IPS DF 19.7 (cell line): ENCODE measurements around the gene SUGCT.
"Not testable (repeated sequence)": the region's sequence is repeated elsewhere in the genome, so short reads cannot be mapped to it uniquely, and the experiment has no call there.

Source experiments
- DNase-seq: peaks from one replicate; pipeline ENCODE4 v3.0.0-alpha.2; 2013; ENCODE audit warnings: low read depth, low spot score

SUGCT gene

DNA sequence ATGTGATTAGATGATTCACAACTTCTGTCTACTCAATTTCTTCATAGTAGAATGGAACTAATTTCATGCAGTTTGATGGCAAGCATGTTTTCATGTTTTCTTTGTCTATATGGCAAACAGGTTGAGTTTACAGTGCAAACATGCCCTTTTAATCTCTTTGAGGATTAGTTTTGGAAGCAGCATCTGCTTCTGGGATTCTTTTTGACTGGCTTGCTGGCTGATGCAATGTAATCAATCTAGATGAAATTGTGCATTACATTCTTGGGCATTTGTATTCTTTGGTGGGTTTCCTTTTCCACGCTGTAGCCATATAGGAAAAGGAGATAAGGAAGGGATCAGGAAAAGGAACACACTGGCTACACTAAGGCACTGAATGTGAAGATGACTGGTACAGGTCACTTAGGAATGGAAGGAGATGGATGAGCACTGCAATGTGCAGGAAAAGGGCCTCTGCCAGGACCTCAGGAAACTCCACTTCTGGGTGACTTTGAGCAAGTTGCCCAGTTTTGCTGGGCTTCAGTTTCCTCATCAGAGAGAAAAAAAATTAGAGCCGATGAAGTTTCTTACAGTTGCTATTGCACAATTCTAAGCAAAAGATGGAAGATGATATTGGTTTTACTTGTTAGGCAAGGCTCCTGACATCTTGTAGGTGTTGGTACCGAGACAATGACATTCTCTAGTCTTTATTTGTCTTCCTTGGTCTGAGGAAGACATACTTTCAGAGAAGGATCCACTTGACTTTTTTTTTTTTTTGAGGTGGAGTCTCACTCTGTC lies 269.1 kb downstream of the SUGCT start:
- DNase-seq: no peak

DNA sequence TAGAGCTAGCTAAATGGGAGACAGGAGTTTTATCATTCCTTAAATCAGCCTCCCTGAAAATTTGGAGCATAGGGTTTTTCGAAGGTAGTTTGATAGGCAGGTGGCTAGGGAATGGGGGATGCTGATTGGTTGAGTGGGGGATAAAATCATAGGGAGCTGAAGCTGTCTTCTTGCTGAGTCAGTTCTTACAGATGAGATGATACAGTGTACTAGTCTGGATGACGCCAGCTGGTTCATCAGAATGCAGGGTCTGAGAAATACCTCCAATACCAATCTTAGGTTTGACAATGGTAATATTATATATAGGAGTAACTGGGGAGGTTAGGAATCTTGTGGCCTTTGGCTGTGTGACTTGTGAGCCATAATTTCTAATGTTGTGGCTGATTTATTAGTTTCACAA lies 271.2 kb downstream of the SUGCT start:
- DNase-seq: no peak

DNA sequence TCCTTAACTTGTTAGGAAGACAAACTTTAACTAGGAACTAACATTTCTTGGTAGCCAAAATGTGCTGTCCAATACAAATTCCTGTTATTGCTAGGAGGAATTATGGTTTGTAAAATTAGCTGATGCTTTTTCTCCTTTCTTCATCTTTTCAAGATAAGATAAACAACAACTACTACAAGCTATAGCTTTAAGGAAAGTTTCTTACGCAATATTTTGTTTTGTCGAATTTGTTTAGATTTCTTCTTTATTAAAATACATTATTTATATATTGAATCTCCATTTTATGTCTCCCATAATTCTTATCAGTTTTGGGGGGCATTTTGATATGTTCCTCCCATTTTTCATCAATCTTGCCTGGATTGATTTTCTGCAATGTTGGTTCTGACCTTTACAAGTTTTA lies 277.5 kb downstream of the SUGCT start:
- DNase-seq: no peak

DNA sequence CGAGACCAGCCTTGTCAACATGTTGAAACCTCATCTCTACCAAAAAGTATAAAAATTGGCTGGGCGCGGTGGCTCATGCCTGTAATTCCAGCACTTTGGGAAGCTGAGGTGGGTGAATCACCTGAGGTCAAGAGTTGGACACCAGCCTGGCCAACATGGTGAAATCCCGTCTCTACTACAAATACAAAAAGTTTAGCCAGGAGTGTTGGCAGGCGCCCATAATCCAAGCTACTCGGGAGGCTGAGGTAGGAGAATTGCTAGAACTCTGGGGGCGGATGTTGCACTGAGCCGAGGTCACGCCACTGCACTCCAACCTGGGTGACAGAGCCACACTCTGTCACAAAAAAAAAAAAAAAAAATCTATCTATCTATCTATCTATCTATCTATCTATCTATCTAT lies 279.9 kb downstream of the SUGCT start:
- not testable (repeated sequence) for DNase-seq

DNA sequence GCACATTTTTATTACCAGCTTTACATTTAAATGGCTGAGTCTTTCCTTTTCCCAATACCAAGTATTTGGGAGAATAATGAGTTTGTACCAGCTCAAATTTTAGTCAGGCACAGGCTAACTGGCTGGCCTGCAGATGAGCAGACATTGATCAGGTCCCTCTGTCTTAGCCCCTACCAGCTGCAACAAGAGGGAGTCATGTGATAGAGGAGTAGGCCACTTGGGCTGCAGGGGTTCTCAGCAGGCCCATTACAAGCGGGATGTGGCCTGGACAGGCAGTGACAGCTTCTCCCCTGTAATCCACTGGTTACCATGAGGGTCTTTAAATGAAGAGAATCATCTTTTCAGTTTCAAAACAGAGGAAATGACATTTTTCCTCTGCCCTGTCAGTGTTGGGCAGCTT lies 283.6 kb downstream of the SUGCT start:
- DNase-seq: no peak

DNA sequence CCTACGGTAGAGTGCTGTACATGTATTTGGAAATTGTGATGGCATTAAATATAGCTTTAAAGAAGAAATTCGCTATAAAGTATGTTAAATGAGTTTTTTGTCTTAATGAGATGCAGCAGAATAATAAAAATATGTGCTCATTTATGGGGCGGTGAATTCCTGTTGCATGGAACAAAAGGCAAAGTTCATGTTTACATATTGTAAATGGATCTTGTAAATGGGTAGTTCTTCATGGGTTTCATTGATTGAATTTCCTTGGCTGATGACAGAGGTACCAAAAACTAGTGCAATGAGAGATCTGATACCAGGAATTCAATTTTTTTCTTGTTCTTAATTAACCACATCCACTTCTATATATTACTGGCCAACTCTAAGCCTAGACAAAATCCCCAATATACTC lies 284.2 kb downstream of the SUGCT start:
- no peak for DNase-seq

DNA sequence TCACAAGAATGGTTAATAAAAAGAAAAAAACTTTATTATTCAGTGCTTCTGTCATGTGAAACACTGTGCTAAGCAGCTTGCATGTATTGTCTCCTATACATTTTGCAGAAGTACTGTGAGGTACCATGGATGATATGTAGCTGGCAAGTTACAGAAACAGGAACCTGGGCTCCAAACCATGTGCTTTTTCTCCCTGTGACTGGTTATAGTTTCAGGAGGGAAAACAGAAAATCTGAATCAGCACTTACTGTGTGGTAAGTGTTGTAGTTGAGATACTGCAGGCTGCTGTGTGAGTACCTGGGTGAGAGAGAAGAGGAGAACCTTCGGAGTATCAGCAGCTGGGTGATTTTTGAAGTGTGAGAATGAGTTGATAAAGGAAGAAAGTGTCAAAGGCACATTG lies 285.0 kb downstream of the SUGCT start:
- DNase-seq: no peak

DNA sequence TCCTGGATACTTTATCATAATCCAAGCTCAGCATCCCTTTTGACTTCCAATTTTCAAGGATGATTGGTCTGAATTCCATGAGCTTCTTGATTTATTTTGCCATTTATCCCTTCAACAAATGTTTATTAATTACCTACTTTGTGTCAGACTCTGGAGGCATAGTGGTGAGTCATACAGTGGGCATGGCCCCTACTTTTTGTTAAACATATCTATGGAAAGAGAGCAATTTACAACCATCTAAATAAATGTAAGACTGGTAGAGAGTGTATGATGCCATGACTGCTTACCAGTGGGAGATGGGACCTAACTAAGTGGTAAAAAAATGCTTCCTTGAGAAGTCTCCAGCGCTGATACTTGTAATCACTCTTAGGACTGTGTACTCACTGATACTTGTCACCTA lies 286.6 kb downstream of the SUGCT start:
- no peak for DNase-seq

DNA sequence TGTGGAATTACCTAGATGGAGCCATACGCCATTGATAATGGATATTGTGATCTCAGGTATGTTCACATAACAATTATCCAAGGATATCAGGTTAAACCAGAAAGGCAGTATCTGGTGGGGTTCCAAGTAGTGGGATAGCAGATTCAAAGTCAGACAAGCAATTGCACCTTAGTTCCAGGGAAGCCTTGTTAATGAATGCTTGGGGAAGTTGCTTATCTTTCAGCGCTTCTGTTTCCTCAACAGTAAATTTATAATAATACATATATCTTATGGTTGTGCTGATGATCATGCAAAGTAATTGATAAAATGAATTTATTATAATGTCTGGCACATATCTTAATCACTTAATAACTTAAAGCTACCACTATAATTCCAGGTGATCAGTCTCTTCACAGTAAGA lies 290.9 kb downstream of the SUGCT start:
- no peak for DNase-seq

DNA sequence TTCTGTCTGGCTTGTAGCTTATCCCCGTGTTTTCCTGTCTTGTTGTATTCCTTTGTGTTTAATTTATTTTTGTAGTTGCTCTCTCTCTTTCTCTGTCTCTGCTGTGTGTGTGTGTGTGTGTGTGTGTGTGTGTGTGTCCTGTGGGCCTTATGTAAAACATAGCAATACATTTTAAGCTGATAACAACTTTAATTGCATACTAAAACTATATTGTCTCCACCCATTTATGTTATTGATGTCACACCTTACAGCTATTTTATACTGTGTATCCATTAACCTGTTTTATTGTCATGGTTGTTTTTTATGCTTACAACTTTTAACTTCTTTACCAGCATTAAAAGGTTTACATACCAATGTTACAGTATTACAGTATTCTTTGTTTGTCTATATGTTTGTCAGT lies 293.6 kb downstream of the SUGCT start:
- DNase-seq: no peak

DNA sequence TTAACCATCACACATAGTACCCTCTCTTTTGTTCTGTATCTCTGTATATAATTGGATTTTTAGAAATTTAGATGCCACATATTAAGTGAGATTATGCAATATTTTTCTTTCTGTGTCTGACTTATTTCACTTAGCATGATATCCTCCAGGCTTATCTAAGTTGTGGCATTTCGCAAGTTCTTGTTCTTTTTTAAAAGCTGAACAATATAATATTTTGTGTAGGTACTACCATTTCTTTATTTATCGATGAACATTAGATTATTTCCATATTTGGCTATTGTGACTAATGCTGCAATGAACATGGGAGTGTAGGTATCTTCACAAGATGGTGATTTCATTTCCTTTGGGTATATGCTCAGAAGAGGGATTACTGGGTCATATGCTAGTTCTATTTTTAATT lies 295.0 kb downstream of the SUGCT start:
- DNase-seq: no peak

DNA sequence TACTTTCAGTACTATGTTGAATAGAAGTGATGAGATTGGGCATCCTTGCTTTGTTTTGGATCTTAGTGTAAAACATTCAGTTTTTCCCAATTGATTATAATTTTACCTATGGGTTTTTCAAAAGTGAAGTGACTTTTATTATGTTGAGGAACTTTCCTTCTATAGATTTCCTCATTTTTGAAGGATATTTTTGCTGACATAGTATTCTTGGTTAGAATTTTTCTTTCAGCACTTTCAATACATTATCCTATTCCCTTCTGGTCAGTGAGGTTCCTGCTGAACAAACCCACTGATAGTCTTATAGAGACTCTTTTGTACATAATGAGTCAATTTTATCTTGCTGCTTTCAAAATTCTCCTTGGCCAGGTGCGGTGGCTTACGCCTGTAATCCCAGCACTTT lies 297.2 kb downstream of the SUGCT start:
- no peak for DNase-seq

DNA sequence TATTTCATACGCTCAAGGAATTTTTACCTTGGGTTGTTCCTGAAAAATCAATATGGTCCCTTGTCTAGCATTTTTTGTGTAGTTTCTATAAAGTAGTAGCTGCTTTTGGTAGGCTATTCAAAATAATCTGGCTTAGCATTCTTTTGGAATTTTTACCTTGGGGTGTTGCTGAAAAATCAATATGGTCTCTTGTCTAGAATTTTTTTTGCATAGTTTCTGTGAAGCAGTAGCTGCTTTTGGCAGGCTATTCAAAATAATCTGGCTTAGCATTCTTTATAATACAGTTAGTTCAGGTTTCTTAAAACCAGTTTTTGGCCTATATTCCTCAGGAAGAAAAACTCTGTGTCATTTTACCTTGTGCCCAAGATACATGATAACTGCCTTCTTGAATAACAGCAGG lies 301.9 kb downstream of the SUGCT start:
- DNase-seq: no peak

DNA sequence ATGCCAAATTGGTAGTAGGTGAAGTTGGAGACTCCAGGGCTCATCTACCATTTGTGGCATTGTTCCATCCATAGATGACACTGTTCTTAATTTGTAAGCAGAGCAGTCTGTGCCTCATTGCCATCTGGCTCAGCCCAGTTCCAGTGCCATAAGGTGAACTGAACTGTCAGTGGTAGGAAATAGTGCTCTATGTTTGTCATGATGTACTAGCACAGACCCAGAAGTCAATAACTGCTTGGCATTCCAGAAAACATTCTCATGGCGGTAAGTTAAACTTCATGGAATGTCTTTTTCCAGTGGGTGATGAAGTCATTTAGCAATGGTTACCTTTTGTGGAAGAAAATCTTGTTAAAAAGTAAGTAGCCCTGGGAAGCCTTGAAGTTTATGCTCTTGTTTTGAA lies 302.7 kb downstream of the SUGCT start:
- no peak for DNase-seq

DNA sequence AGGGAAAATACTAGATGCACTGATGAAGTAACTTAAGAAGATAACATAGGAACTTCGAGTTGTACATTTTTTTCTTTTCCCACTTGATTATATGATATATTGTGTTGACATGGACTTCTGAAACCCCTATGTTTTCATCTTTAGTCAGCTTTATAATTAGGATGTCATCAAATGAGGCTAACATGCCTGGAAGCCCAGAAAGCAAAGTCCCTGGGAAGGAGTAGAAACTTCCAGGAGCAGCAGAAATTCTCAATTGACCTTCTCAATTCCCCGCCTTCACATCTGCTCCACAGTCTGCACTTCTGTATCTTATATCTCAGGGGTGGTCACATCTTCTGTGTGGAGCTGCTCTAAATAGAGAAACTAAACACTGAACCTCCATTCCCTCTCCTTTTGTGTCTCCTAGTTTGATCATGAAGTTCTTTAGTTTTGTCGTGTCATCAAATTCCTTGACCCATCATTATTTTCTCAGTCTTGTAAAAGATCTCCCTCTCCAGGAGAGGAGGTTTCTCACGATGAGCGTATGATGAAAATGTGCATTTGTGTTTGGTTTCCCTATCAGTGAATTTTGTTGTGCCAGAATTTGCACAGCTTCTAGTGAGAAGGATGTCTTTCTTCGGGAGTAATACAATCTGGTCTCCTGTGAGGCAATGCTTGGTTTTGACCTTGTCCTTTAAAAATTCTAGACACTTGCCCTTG lies 303.3 kb downstream of the SUGCT start:
- no peak for DNase-seq

DNA sequence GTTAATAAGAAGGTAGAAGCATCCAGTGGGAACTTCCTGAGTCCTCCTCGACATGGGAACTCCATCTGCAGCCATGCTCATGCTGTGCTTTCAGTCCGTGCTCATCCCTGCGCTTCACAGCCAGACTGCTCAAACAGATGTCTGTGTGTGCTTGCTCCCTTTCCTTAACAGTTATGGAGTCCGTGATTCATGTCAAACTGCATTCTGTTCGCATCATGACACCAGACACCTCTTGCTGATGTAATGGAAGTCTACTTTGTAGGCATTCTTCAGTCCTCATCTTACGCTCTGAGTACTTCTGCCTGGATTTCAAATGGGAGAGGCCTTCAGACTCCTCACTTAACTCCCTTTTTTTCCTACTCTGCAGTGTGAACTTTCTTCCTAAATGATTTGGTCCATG lies 304.9 kb downstream of the SUGCT start:
- no peak for DNase-seq

DNA sequence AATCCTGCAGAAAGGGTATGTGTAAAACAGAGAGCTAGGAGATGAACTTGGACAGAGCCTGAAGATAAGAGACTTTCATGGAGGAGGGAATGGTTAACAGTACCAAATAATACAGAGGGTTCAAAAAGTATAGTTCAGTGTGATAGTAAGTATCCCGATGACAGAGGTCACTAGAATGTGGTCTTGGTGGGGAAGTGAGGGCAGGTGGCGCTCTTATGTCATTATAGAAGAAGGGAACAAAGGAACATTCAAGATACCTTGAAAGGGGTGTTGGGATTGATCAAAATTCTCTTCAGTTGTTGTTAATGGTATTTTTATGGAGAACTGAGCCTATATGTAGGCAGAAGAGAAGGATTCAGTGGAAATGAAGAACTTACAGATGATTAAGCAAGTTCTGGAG lies 312.5 kb downstream of the SUGCT start:
- DNase-seq: no peak

DNA sequence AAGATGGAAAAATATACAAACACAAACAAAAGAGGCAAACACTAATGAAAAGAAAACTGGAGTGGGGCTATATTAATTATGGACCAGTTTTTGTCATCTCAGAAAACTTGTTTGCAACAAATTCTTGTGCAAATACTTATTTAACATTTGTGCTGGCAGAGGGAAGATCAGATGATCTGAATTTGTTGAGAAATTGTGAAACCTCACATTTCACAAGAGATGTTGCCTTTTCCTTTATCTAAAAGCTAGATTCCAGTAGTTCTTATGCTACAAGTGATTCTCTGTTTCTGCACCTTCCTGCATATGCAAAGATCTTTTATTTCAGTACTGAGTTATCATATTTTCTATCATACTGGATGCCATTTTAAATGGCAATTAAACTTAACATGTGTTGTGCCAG lies 320.7 kb downstream of the SUGCT start:
- no peak for DNase-seq

DNA sequence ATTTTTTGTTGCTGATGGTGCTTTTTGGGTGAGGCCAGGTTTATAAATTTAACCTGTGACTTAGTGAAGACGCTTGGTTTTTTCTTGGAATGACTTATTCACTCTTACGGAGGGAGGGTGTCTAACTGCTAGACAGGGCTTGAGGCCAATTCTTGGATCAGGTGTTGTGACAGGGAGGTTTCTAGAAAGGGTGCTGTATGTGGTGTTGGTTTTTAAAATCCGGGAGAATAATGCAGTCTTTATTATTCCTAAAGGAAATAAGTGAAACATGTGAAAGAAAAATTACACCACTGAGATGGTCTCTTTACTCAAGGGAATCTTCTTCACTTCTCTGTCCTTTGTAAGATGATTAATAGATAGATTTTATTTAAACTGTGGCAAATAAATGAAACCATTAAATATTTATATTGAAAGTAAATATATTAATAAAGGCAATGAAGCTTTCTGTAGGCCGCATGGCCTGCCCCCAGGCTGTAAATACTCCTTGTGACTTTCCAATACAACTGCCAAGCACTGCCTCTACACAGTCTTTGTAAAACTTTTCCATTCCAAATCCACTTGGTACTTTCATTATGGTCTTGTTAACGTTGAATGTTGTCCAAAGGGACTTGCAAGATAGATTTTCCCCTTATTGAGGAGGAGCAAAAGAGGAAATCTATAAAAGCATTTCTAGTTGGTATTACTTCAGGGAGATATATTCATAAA lies 323.1 kb downstream of the SUGCT start:
- no peak for DNase-seq

DNA sequence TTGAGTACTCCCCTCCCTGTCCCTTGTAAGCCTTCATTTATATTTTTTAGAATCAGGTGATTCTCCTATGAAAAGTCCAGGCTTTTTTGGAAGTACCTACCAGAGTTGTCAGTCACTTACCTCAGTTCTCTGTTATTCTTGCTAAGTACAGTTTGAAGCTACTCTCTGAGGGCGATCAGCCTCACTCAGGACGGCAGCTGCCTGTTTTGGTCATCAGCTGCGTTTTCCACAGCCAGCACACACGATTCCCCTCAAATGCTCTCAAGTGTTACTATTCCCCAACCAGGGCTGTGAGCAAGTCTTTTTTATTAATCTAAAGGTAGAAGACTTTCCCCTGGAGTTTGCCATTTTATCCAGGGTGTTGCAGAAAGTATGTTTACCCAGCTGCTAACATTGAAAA lies 328.6 kb downstream of the SUGCT start:
- no peak for DNase-seq

DNA sequence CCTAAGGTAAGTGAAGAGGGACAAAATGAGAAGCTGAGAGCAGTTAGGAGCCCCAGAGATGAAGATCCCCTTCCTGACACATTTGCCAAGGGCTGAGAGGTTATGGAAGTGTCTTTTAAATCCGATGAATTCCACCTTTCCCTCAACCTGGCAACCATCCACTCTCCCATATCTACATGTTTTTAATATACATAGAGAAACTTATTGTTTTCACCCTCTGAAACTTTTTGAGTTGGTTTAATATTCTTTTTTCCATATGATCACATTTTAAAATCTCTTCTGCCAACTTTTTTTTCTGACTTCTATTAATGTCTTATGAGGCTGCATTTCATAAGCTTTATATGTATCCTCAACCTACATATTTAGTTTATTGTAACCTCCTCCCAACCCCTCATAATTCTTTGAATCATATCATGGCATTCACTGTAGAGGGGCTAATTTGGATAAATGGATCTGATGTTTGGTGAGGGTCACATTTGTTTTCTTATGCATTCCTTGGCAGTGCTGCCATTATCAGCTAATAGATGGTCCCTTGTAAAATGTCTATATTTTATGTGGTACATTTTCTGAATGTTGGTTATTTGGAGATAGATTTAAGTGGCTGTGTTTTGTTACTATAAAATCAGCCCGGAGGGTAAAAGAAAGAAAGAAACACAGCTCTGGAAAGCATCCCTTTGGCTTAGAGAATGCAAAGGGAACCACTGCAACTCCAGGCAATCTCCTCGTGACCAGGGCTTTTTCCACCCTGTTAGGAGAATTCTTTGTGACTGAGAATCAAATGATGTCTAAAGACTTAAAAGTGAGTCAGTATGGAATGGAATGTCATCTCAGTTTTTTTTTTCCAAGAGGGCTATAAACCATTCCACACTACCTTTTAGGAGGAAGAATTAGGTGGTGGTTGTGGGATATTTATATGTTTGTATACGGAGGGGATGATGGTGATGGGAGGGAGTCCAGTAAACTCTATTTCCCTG lies 334.4 kb downstream of the SUGCT start:
- no peak for DNase-seq
